Thyroid gland (tissue), 4 donors: ENCODE measurements around the gene JPH4. TPM values are rescaled to one million over a fixed set of nuclear protein-coding genes. Genes with fewer than 3 reads are reported as not detected.

Experiments
- DNase-seq, 2 donors: peaks; one replicate each; pipeline ENCODE4 v3.0.0-alpha.2; 2019
- H3K27ac ChIP-seq, 3 donors: fragments of 200-600 bp; sonication (generic); 1 replicate in 2 of 3; 2 replicates in 1 of 3; pipeline ENCODE4 v1.5.1; 2016 to 2019; ENCODE audit warnings: mild to moderate bottlenecking in 1 of 3, moderate library complexity in 1 of 3
- H3K27me3 ChIP-seq: fragments of 200-600 bp; sonication (generic); one replicate; pipeline ENCODE4 v1.5.1; 2019
- H3K36me3 ChIP-seq, 2 donors: fragments of 200-600 bp; sonication (generic); one replicate each; pipeline ENCODE4 v1.5.1; 2016 to 2019
- H3K4me1 ChIP-seq, 2 donors: fragments of 200-600 bp; sonication (generic); one replicate each; pipeline ENCODE4 v1.5.1; 2017 to 2019
- H3K4me3 ChIP-seq, 3 donors: fragments of 200-600 bp; sonication (generic); replicated peaks in 1 of 3; 1 replicate in 2 of 3; 2 replicates in 1 of 3; pipeline ENCODE4 v1.5.1; 2016; ENCODE audit warnings: mild to moderate bottlenecking in 1 of 3
- H3K9me3 ChIP-seq: fragments of 200-600 bp; sonication (generic); one replicate; pipeline ENCODE4 v1.5.1; 2017
- CTCF ChIP-seq, 6 experiments: fragments of 200-600 bp in 3 of 6; fragments of 450-650 bp in 3 of 6; sonication (generic) in 3 of 6; IDR thresholded peaks; one replicate each; pipeline ENCODE4 v1.5.1; 2016 to 2019; ENCODE audit warnings: antibody characterized with exemption in 6 of 6, mild to moderate bottlenecking in 2 of 6, inconsistent platforms in 1 of 6, moderate library complexity in 1 of 6
- POLR2A ChIP-seq, 2 donors: fragments of 450-650 bp; IDR thresholded peaks; one replicate each; pipeline ENCODE4 v1.6.1; 2017; ENCODE audit warnings: antibody characterized with exemption in 2 of 2, mild to moderate bottlenecking in 2 of 2, moderate library complexity in 1 of 2
- WGBS, 2 donors: methylation state at CpG; one replicate each; pipeline ENCODE4 v1.1.5; 2017; 5-methylcytosine and 5-hydroxymethylcytosine counted together
- intact Hi-C: fragments of 100-400 bp; cut with DNase I; formaldehyde crosslinking; loops from one replicate; pipeline ENCODE4 v1.15.1; 2023
- total RNA-seq, 4 donors: library from RNA; depleted of rRNA; stranded (reverse); fragments of >200 nt; gene quantifications; one replicate each; pipeline ENCODE4 v1.2.3, GENCODE V29; 2016

Gene JPH4
- total RNA-seq, 4 donors from 2014 or later: 0.11 to 0.54 (median 0.27) TPM; not detected in 1

GRCh38 chr14:23530375-23531055, 48.1 kb downstream of the JPH4 start:
- 83 to 92% methylated on average over 9 to 10 of the region's 10 CpGs for WGBS, 2 donors
- no peak overlapping the region for H3K27ac ChIP-seq
- TF ChIP-seq CTCF (IDR thresholded peaks at IDR 0.05) (no peak), POLR2A (IDR thresholded peaks at IDR 0.05) (no peak)

GRCh38 chr14:23529016-23529415, 49.6 kb downstream of the JPH4 start:
- H3K36me3 ChIP-seq: no peaks in the 10 kb centered on the region
- H3K4me1 ChIP-seq: no peaks in the 10 kb centered on the region
- intact Hi-C loops: no loop called here
- no peak for TF ChIP-seq POLR2A (IDR thresholded peaks at IDR 0.05)
- no peak for TF ChIP-seq CTCF (IDR thresholded peaks at IDR 0.05)
- H3K4me3 ChIP-seq: no peak overlapping the region
- no peaks in the 10 kb centered on the region for H3K27me3 ChIP-seq
- H3K9me3 ChIP-seq: no peaks in the 10 kb centered on the region
- no peak overlapping the region for H3K27ac ChIP-seq
- no peak for DNase-seq
- 71 to 95% methylated on average over 3 of the region's 3 CpGs for WGBS, 2 donors

More at GRCh38 chr14:23530375-23531055, 48.1 kb downstream of the JPH4 start:
- Histone ChIP-seq H3K36me3 (no peaks in the 10 kb centered on the region), H3K4me1 (no peaks in the 10 kb centered on the region), H3K27me3 (no peaks in the 10 kb centered on the region), H3K4me3 (no peak overlapping the region), H3K9me3 (no peaks in the 10 kb centered on the region)
- DNase-seq: no peak
- intact Hi-C loops: no loop called here

- TF ChIP-seq POLR2A (IDR thresholded peaks at IDR 0.05) (no peak), CTCF (IDR thresholded peaks at IDR 0.05) (no peak)
- no peak for DNase-seq
- Histone ChIP-seq H3K27ac (no peak overlapping the region), H3K36me3 (no peaks in the 10 kb centered on the region), H3K4me1 (no peaks in the 10 kb centered on the region), H3K4me3 (no peak overlapping the region), H3K9me3 (no peaks in the 10 kb centered on the region), H3K27me3 (no peaks in the 10 kb centered on the region)
- intact Hi-C loops: no loop called here
- WGBS, 2 donors: 75 to 86% methylated on average over 1 of the region's 1 CpG
Measured at GRCh38 chr14:23528555-23528954, 50.0 kb downstream of the JPH4 start.

- no peak for DNase-seq
- H3K4me1 ChIP-seq: no peaks in the 10 kb centered on the region
- no peaks in the 10 kb centered on the region for H3K27me3 ChIP-seq
- H3K36me3 ChIP-seq: no peaks in the 10 kb centered on the region
- intact Hi-C loops: no loop called here
- H3K27ac ChIP-seq: no peak overlapping the region
- 82 to 84% methylated on average over 8 of the region's 8 CpGs for WGBS, 2 donors
- TF ChIP-seq POLR2A (IDR thresholded peaks at IDR 0.05): no peak
- TF ChIP-seq CTCF (IDR thresholded peaks at IDR 0.05): no peak
- H3K4me3 ChIP-seq: no peak overlapping the region
- H3K9me3 ChIP-seq: no peaks in the 10 kb centered on the region
Measured at GRCh38 chr14:23525611-23526010, 53.0 kb downstream of the JPH4 start.

GRCh38 chr14:23524954-23525353, 53.6 kb downstream of the JPH4 start:
- Histone ChIP-seq H3K36me3 (no peaks in the 10 kb centered on the region), H3K27ac (no peak overlapping the region), H3K9me3 (no peaks in the 10 kb centered on the region), H3K4me3 (no peak overlapping the region), H3K27me3 (no peaks in the 10 kb centered on the region), H3K4me1 (no peaks in the 10 kb centered on the region)
- no peak for DNase-seq
- intact Hi-C loops: no loop called here
- TF ChIP-seq CTCF (IDR thresholded peaks at IDR 0.05) (no peak), POLR2A (IDR thresholded peaks at IDR 0.05) (no peak)
- 93 to 96% methylated on average over 7 to 11 of the region's 14 CpGs for WGBS, 2 donors
